Activated CD4-positive, alpha-beta T cell treated with anti-CD3 and anti-CD28 coated beads for 1 hour (primary cell): ENCODE data around the gene MINDY4.
"Not testable (repeated sequence)": the region's sequence is repeated elsewhere in the genome, so short reads cannot be mapped to it uniquely, and the experiment has no call there.

Experiments
- DNase-seq: peaks from one replicate; pipeline ENCODE4 v3.0.0-alpha.2; 2020

The MINDY4 gene

DNA sequence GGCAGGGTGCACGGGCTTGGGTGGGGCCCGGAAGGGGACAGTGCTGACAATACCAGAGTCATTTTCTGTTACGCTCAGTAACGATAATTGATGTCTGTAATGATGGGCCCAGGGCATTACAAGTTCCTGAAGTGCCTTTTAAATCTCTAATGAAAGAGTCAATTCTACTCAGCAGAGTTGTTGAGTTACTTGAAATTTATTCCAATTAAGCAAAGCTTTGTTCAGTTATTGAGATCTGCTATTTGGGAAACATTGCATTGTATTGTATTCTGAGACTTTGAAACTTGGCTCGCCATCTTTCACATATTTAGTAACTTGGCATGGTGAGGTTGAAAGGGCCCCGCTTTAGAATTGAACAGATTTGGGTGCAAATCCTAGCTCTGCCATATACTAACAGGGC lies 34.7 kb downstream of the MINDY4 start:
- DNase-seq = no peak

DNA sequence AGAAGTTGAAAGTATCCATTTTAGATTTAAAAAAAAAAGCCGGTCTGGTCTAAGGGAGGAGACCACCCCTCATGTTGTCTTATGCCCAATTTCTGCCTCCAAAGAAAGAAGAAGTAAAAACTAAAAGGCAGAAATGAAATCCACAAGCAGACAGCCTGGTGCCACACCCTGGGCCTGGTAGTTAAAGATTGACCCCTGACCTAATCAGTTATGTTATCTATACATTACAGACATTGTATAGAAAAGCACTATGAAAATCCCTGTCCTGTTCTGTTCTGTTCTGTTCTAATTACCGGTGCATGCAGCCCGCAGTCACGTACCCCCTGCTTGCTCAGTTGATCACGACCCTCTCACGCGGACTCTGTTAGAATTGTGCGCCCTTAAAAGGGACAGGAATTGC lies 36.3 kb downstream of the MINDY4 start:
- not testable (repeated sequence) for DNase-seq

DNA sequence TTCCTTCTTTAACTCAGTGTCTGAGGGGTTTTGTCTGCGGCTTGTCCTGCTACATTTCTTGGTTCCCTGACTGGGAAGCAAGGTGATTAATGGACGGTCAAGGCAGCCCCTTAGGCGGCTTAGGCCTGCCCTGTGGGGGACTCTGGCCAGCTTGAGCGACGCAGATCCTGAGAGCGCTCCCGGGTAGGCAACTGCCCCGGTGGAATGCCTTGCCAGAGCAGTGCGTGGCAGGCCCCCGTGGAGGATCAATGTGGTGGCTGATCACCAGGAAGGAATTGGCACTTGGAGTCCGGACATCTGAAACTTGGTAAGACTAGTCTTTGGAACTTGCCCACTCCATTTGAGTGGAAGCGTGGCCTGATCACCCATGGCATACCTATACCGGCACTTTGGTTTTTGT lies 36.7 kb downstream of the MINDY4 start:
- DNase-seq = not testable (repeated sequence)

DNA sequence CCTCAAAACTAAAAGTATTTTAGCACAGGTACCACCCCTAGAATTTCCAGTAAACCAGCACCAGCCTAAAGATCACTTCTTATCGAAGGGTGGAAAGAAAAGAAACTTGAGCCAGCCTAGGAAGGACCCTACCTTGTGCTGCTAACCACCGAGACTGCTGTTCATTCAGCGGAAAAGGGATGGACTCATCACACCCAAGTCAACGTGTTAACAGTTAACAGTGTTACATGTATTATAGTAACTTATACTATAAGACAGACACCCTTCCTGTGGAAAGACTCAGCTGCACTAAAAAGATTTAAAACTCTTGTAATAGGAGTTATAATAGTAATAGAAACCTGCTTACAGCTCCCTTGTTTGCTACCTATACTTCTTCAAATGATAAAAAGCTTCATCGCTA lies 39.8 kb downstream of the MINDY4 start:
- DNase-seq = no peak

DNA sequence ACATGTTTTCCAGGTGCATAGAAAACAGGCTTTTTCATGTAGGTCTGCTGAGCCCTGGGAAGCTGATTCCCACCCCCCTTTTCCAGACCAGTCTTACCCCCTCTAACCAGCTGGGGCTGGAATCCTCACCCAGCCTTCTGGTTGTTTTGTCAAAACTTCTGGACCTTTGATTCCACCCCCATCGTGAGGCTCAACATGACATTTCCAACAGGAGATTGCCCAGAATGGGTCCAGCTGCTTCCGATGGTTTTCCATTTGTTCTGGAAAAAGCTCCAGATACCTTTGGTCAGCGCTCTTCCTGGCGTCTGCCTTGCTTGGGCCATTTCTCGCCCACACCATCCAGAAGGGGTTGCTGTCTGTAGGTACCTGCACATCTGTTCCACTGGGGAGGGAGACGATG lies 41.5 kb downstream of the MINDY4 start:
- no peak for DNase-seq

DNA sequence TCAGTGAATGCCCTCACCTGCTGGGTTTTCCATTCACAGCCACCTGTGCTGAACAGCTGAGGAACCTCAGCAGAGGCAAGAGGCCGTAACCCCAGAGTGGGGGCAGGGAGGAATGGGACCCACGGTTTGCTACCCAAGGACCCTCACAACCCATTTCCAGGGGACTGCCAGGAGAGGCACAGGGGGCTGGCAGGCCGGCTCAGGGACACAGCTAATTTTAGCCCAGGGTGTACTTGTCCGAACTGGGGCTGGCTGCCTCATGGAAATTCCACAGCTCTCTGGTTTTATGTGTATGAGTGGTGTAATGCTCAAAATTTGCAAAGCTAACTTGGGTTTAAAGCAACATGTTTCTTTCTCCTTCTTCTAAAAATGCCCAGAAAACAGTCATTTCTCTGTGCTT lies 42.2 kb downstream of the MINDY4 start:
- DNase-seq = no peak

DNA sequence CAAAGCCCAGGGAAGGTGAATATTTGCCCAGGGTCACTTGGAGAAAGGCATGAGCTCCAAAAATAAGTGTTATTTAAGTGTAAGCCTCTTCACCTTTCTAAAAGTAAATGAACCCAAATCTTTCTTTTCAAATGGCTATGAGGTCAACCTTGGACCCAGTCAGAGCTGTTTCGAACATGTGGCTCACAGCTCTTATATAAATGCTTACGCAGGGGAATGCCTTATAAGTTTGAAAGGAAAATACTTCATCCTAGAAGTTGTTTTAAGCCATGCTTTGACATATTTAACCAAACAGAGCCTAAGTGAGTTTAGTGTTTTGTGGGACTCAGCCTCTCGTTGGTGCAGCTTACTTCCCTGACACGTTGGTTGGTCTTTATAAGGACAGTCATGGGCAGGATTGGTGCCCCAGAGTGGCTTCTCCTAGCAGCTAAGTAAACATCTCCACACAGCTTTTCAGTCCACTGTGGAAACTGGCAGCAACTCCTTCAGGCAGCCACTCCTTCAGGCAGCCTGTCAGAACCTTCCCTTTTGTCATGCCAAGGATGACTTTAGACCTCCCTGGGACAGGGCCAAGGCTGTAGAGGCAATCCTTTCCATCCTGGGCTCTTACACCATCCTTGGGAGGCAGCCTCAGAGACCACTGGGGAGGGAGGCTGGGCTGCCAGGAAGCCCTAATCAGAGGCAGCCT lies 43.6 kb downstream of the MINDY4 start:
- no peak for DNase-seq

DNA sequence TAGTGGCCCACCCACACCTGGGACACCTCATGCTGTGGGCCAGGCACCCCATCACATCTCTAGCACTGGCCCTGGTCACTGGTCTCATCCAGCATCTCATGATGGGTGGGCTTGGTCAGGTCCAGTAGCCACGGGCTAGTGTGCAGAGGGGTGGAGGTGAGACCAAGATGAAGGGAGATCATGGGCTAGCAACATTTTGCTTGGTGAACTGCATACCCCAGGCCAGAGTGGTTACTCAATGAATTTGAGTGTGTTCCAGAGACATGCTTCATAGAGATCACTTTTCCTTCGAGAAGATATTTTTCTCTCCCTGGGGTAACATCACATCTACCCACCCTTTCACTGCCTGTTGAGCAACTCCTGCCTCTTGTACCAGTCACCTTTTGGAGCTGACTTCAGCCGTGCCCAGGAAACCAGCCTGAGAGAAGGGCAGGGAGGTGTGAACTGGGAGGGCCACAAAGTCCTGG lies 44.2 kb downstream of the MINDY4 start:
- no peak for DNase-seq

DNA sequence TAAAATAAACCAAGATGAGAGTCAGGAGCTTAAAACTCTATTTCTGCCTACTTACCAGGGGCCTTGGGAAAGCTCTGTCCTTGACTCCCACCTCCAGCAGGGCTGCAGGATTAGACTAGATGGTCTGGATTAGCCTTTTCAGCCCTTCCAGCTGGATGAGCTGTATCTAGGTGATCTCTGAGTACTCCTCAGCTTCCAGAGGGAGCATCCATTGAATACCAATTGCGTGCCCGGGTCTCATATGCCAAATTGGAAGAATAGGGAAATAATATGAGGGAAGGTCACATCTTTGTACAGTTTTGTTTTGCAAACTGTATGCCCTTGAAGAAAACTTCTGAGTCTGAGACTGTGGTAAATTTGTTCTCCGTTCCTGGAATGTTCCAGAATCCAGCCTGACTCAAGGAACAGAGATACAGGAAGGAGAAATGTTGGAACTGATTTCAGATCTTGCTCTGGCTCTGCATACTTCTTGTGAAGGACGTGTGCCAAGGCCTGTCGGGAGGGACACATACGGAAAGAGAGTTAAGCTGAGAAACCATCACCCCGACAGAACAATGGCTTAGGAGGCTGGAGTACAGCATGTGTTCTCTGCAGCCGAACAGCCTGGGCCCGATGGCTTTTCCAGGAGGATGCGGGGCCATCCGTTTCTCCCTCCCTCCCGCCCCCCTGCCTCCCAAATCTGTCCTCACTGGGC lies 44.9 kb downstream of the MINDY4 start:
- DNase-seq = no peak

DNA sequence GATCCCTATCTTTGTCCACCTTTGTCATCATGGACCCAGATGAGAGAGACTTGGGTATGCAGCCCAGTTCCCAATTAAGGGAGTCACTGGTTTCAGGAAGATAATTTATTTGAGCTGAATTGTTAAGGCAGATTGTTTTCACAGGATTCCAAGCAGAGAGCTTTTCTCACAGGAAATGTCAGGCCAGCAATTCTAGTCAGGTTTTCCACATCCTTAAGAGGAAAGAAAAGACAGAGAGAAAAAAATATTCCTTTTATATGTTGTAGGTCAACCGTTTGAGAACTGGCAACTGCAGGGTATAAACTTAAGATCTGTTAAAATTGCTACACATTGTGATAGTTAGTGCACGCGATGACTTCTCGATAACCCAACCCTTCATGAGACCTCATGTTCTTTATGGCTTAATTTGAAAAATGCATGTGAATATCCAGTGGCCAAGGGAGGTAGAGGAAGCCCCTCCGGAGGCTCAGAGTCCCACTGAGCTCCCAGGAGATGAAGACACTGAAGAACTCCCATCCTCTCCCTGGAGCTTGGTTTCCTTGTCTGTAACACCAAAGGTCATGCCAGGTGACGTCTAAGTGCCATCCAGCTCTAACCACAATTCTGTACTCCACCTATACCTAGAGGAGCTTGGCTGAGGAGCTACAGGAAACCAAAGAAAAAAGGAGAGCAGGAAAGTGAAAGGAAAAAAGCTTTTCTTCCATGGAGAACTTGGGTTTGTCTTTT lies 45.6 kb downstream of the MINDY4 start:
- DNase-seq = no peak

DNA sequence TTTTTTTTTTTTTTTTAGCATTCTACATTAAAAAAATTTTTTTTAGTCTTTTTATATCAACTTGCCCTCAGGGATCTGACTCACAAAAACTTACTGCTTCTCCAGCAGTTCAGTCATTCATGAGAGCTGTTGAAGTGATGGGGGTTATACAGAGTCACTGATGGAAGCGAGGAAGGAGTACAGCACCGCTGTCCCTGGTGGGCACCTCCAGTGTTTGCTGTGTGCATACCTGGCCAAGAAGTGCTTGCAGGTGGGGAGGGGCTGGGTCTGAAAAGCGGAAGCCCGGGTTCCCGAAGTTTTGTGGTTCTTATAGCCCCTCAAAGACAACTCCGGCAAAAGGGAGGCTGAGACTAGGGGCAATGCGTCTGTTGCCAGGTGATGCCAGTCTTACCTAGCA lies 46.2 kb downstream of the MINDY4 start:
- DNase-seq = no peak

DNA sequence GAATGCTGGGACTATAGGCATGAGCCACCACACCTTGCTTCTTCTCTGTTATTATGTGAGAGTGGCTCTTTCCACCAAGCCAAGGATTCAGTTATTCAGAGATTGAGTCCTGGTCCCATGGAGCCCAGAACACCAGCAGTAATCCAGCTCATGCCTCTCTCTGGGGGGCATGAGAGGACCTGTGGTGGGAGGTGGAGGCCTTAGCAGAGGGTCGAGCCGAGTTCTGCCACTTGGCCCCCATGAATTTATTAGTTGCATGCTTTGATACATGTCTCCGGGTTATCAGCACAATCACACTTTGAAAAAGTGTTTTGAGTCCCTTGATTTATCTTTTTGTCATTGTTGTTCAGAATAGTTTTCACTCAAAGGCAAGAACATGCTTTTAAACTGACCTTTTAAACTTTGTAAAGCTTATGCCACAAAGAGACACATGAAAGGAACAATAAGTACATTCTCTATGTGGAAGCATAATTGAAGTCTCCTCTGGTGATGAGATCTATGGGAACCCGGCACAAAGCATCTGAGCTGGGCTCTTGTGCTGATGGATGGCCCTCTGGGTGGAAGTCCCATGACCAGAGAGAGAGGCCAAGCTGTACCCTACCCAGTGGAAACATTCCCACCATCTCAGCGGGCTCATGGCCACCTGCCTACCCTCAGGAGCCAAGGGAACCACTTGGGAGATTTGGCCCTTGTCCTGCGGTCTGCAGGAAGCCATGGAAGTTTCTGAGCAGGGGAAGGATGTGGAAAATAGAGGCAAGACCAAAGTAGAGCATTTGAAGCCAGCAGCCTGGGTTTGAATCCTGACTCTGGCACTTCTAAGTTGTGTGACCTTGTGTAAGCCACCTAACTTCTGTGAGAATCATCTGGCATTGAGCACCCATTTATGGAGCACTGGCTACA lies 53.9 kb downstream of the MINDY4 start:
- DNase-seq = no peak

DNA sequence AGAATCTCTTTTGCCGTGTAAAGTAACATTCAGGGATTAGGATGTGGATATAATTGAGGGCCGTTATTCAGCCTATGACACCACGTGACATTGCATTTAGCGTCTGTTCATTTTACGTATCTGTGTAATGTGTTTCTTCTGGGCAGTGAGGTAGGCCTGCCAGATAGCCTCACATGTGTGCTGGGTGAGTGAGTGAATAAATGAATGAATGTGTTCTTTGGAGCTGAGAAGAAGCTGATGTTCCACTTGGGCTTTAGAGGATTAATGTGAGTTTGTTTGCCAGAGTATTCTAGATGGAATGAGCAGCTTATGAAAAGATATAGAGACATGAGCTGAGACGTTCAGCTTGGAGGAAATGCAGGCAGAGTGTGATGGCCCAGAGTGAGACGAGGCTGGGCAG lies 55.0 kb downstream of the MINDY4 start:
- no peak for DNase-seq

DNA sequence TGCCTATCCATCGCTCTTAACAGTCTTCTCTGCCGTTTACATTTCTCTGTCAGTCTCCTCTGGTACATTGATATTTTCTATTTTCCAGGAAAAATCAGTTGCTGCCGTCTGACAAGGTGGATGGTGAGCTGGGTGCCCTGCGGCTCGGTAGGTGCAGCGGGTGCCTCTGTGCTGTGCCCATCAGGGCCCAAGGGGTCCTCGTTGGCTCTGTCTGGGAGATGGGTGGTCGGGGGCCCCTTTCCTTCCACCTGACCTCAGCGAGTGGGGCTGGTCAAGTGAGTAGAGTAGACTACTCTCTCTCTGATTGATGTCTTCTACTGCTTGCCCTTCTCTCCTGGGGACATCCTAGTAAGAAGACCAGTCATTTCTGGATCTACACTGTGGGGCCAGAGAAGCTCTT lies 57.4 kb downstream of the MINDY4 start:
- no peak for DNase-seq

DNA sequence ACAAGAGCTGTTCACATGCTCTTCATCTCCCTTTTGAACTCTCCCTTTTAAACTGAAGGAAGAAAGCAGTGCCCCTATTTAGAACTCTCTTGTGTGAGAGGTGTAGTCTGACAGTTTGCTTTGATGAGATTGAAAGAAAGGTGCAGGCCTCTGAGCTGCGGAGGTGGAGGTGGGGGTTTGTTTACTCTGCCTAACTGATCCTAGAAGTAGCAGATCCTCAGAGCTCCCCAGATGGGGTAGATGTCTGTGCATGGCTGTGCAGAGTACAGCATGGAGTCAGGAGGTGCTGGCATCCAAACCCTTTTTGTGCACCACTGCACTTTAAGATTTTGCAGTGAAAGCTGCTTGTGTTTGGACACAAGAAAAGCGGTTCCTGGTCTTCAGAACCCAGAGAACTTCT lies 58.3 kb downstream of the MINDY4 start:
- no peak for DNase-seq

DNA sequence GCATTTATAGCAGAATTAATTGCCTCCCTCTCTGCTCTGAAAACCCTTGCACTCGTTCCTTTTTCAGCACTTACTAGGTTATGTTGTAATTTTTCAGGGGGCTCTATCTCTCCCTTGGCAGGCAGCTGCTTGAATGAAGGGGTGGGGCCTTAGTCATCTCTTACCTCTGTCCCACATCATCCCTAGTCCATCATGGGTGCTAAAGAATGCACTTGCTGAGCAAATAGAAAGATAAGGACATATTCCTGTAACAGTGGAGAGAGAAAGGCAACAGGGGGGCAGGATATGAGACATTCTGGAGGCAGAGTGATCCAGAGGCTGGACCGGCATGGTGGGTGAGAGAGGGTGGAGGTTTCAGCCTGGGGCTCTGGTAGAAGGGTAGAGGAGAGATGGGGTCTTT lies 60.0 kb downstream of the MINDY4 start:
- DNase-seq = no peak

DNA sequence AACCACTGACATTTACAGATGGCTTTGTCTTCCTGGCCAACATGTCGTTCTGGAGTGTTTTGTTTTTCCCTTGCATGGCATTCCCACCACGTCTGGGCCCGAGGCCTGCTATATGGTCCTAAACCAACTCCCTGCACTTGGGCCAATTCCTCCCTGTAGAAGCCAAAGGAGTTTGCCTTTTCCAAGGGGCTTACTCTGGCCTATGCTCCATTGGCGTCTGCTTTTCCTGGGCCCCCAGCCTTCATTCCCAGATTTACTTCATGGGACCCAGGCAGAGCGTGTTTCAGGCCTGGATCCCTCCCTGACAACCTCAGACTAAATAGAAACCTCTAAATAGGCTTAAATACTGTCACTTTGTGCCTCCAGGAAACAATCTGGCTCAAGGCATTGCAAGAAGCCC lies 60.7 kb downstream of the MINDY4 start:
- DNase-seq = no peak

DNA sequence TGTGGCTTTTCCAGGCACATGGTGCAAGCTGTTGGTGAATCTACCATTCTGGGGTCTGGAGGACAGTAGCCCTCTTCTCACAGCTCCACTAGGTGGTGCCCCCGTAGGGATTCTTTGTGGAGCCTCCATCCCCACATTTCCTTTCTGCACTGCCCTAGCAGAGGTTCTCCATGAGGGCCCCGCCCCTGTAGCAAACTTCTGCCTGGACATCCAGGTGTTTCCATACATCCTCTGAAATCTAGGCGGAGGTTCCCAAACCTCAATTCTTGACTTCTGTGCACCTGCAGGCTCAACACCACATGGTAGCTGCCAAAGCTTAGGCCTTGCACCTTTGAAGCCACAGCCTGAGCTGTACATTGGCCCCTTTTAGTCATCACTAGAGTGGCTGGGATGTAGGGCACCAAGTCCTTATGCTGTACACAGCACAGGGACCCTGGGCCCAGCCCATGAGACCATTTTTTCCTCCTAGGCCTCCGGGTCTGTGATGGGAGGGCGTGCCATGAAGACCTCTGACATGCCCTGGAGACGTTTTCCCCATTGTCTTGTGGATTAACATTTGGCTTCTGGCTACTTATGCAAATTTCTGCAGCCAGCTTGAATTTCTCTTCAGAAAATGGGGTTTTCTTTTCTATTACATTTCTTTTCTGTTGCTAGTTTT lies 62.9 kb downstream of the MINDY4 start:
- DNase-seq = not testable (repeated sequence)

DNA sequence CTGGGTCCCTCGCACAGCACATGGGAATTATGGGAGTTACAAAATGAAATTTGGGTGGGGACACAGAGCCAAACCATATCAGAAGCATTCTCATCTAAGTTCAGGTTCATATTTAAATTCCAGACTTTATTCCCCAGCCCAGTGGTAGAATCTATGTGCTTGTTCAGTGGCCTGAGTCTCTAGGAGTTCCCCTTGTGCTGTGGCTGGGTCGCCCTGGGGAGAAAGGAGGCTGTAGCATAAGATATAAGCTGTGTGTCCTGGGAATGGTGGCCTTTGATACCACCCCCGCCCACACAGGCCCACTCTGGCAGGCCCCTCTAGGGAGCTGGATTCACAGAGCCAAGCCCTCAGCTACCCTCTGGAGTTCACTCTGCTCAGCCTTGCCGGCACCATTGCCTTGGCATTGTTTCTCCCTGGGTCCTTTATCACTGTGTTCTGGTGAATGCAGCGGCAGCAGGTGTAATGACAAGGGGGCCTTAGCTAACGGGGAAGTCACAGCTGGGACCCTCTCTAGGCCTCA lies 64.2 kb downstream of the MINDY4 start:
- no peak for DNase-seq

DNA sequence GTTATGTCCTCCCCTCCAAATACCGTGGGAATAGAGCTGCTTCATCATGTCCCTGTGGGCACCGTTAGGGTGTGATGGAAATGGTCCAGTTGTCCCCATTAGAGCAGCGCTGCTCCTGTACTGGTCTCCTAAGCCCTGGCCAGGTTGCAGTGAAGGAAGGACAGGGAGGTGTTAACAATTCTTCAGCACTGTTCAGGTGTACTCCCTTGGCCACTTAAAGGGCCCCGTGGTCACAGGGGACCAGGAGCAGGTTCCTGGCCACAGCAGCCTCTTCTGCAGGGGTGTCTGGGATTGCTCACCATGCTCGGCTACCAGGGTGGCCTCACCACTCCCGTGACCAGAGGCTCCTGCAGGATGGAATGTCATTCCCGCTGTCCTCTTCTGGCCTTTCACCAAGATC lies 65.8 kb downstream of the MINDY4 start:
- no peak for DNase-seq

DNA sequence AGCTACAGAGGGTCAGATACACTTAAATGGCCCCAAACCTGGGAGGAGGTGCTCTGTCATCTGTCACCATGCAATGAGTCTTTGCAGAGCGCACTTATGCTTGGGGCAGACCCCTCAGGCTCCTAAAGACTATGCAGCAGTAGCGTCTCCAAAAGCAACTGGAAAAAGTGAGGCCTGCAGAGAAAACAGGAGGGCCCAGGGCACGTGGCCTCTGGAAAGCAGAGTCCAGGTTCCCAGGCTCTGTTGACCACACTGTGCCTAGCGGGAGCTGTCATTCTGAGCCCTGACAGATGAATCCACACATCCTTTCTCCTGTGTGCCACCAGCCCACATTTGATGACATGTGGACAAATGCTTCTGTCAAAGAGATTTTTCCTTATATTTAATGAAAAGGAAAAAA lies 66.4 kb downstream of the MINDY4 start:
- no peak for DNase-seq

DNA sequence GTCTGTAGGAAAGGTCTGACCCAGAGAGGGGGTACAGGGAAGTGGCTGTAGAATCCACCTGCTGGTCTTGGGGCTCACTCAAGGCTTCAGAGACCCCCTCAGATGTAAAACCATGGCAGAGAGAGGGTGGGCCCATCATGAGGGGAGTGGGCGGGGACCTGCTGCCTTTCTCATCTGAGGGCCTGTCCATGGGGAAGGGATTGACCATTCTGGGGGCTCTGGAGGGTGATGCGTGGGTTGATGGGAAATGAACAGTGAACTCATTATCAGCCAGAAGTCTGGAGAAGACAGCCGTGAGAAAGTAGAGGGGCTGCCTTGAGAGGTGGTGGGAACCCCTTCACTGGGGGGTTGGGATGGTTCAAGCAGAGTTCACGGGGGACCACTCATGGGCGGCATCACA lies 66.8 kb downstream of the MINDY4 start:
- no peak for DNase-seq
